ENCODE results near the gene JPT1.
A peak's percentile ranks its signal among the peaks of the same experiment; 100 is the strongest.
"Not testable (repeated sequence)": the region's sequence is repeated elsewhere in the genome, so short reads cannot be mapped to it uniquely, and the experiment has no call there.

JPT1 gene

GRCh38 chr17:75129576-75129975 lies 24.7 kb downstream of the JPT1 start:
- DNase-seq: no peak

GRCh38 chr17:75128694-75129505 lies 25.4 kb downstream of the JPT1 start:
- no peak for DNase-seq

GRCh38 chr17:75127936-75128335 lies 26.4 kb downstream of the JPT1 start:
- DNase-seq: not testable (repeated sequence)

- no peak for DNase-seq
Observed at GRCh38 chr17:75126954-75127353, 27.4 kb downstream of the JPT1 start.

- DNase-seq: no peak
Observed at GRCh38 chr17:75125984-75126383, 28.3 kb downstream of the JPT1 start.

GRCh38 chr17:75124819-75125162 lies 29.5 kb downstream of the JPT1 start:
- no peak for DNase-seq

GRCh38 chr17:75124041-75124818 lies 30.1 kb downstream of the JPT1 start:
- DNase-seq: no peak

- no peak for DNase-seq
Observed at GRCh38 chr17:75118307-75118706, 36.0 kb downstream of the JPT1 start.

GRCh38 chr17:75116737-75117136 lies 37.6 kb downstream of the JPT1 start:
- DNase-seq: no peak

- no peak for DNase-seq
Observed at GRCh38 chr17:75115555-75115954, 38.8 kb downstream of the JPT1 start.

GRCh38 chr17:75114552-75115314 lies 39.6 kb downstream of the JPT1 start:
- DNase-seq: no peak

- no peak for DNase-seq
Observed at GRCh38 chr17:75113798-75114551, 40.3 kb downstream of the JPT1 start.

GRCh38 chr17:75111777-75112335 lies 42.5 kb downstream of the JPT1 start:
- DNase-seq: no peak

GRCh38 chr17:75110234-75110937 lies 43.9 kb downstream of the JPT1 start:
- DNase-seq: no peak

GRCh38 chr17:75109407-75110233 lies 44.7 kb downstream of the JPT1 start, which contains the start of gene ARMC7:
ARMC7 (plus strand) TSS chr17:75109969; CDS start chr17:75110289, 320 bp downstream.
- DNase-seq: peak; percentile 85

GRCh38 chr17:75109046-75109406 lies 45.3 kb downstream of the JPT1 start:
- DNase-seq: no peak

- no peak for DNase-seq
Observed at GRCh38 chr17:75108193-75108592, 46.1 kb downstream of the JPT1 start.

GRCh38 chr17:75105126-75106080 lies 48.9 kb downstream of the JPT1 start:
- DNase-seq: no peak
